Measurements from ENCODE around the gene PRODH2. TPM values are rescaled to one million over a fixed set of nuclear protein-coding genes. Genes with fewer than 3 reads are reported as not detected.

Gene PRODH2
- total and polyA plus RNA-seq, 2 of the 13 experiments (the other 11 are each of a cell fraction or from before 2014, with no cell fraction given): 86.7 to 118 TPM

- DNase-seq (ENCODE audit: low spot score) (no peak), FAIRE-seq (no peak), ATAC-seq (no peak)
- H3K9ac ChIP-seq (ENCODE audit: insufficient read depth, low read depth, low read length): no peak overlapping the region
- no peak overlapping the region for H3K27ac ChIP-seq (ENCODE audit: extremely low read length, insufficient read depth, low read length)
- no peak overlapping the region for H3K4me2 ChIP-seq (ENCODE audit: low read depth, low read length)
- in situ Hi-C loops (cut with HindIII; ENCODE audit: extremely low pct_ligation_motif_present, low pct_unique_long_range_greater_than_20kb): no loop called here
- no peaks in the 10 kb centered on the region for H3K79me2 ChIP-seq (ENCODE audit: insufficient read depth, low read length)
- 0% methylated on average over 1 of the region's 6 CpGs for WGBS (ENCODE audit: low lambda C conversion rate)
- H4K20me1 ChIP-seq (ENCODE audit: insufficient read depth, low read length): 0 out of 2 replicates have a peak, but pooled peaks cover 3% of the 10 kb centered on the region
- no peaks in the 10 kb centered on the region for H3K9me3 ChIP-seq (ENCODE audit: low read length)
- H3K4me1 ChIP-seq (ENCODE audit: insufficient read depth, low read length): peaks cover 58% of the 10 kb centered on the region
- no peak overlapping the region for H2AFZ ChIP-seq (ENCODE audit: low read length)
- H3K4me3 ChIP-seq (replicated peaks in 1 of 3; ENCODE audit: insufficient read depth in 1 of 3, low read depth in 2 of 3, low read length in 3 of 3): no peak overlapping the region
- peaks cover 8 to 54% of the 10 kb centered on the region in 2 experiments for H3K27me3 ChIP-seq (ENCODE audit: control insufficient read depth in 1 of 2, insufficient read depth in 2 of 2, low read length in 2 of 2)
- CTCF ChIA-PET (ENCODE audit: low intra/inter-chr PET ratio, low total read pairs): no interaction called here
- POLR2A ChIA-PET: no interaction called here
- intact Hi-C loops (cut with micrococcal nuclease; ENCODE audit: unreplicated experiment): no loop called here
- BruUV-seq (replicated peaks): no TSS peak
- no peaks in the 10 kb centered on the region for H3K36me3 ChIP-seq (replicated peaks in 1 of 2; ENCODE audit: control insufficient read depth in 1 of 2, insufficient read depth in 2 of 2, low read length in 2 of 2)
- TF ChIP-seq NPAS2 (CRISPR knock-in tag; IDR thresholded peaks at IDR 0.05; ENCODE audit: borderline replicate concordance) (no peak), MBD4 (IDR thresholded peaks at IDR 0.05; ENCODE audit: borderline replicate concordance, low read length) (no peak), RNF219 (CRISPR knock-in tag; IDR thresholded peaks at IDR 0.05) (no peak), SSRP1 (CRISPR knock-in tag; IDR thresholded peaks at IDR 0.05) (no peak), ZKSCAN5 (CRISPR knock-in tag; IDR thresholded peaks at IDR 0.05) (no peak), ZNF432 (CRISPR knock-in tag; IDR thresholded peaks at IDR 0.05; ENCODE audit: borderline replicate concordance) (no peak), THYN1 (CRISPR knock-in tag; IDR thresholded peaks at IDR 0.05; ENCODE audit: borderline replicate concordance, low read depth) (no peak), ERF (CRISPR knock-in tag; IDR thresholded peaks at IDR 0.05) (no peak), UBTF (CRISPR knock-in tag; IDR thresholded peaks at IDR 0.05) (no peak), MBNL3 (CRISPR knock-in tag; conservative IDR thresholded peaks at IDR 0.05) (no peak), SNAPC4 (CRISPR knock-in tag; IDR thresholded peaks at IDR 0.05) (no peak), PRDM4 (CRISPR knock-in tag; IDR thresholded peaks at IDR 0.05; ENCODE audit: borderline replicate concordance) (no peak), ZBTB21 (CRISPR knock-in tag; IDR thresholded peaks at IDR 0.05) (no peak)
Measured at GRCh38 chr19:35858311-35858710, 45.7 kb upstream of the PRODH2 start.
